Measurements from ENCODE around the gene HEPACAM2.

HEPACAM2 gene

GRCh38 chr7:93194386-93194785, 31.9 kb downstream of the HEPACAM2 start:
- H3K4me3 ChIP-seq (ENCODE audit: control insufficient read depth, low read depth, low read length), result no peak overlapping the region
- DNase-seq (ENCODE audit: low read depth), result peak; percentile 5
- TF ChIP-seq CTCF (IDR thresholded peaks at IDR 0.05; ENCODE audit: control insufficient read depth, insufficient read depth, low read depth, low read length, missing control alignments), result no peak

GRCh38 chr7:93188870-93189634, 37.2 kb downstream of the HEPACAM2 start:
- no peak for TF ChIP-seq CTCF (IDR thresholded peaks at IDR 0.05; ENCODE audit: control insufficient read depth, insufficient read depth, low read depth, low read length, missing control alignments)
- no peak for DNase-seq (ENCODE audit: low read depth)

GRCh38 chr7:93185303-93186027, 40.8 kb downstream of the HEPACAM2 start:
- TF ChIP-seq CTCF (IDR thresholded peaks at IDR 0.05; ENCODE audit: control insufficient read depth, insufficient read depth, low read depth, low read length, missing control alignments), result no peak
- no peak for DNase-seq (ENCODE audit: low read depth)
- no peak overlapping the region for H3K4me3 ChIP-seq (ENCODE audit: control insufficient read depth, low read depth, low read length)

More at GRCh38 chr7:93188870-93189634, 37.2 kb downstream of the HEPACAM2 start:
- H3K4me3 ChIP-seq (ENCODE audit: control insufficient read depth, low read depth, low read length), result no peak overlapping the region

- no peak for DNase-seq (ENCODE audit: low read depth)
- TF ChIP-seq CTCF (IDR thresholded peaks at IDR 0.05; ENCODE audit: control insufficient read depth, insufficient read depth, low read depth, low read length, missing control alignments), result no peak
- H3K4me3 ChIP-seq (ENCODE audit: control insufficient read depth, low read depth, low read length), result no peak overlapping the region
Measured at GRCh38 chr7:93179173-93179572, 47.1 kb downstream of the HEPACAM2 start.

- H3K4me3 ChIP-seq (ENCODE audit: control insufficient read depth, low read depth, low read length), result no peak overlapping the region
- DNase-seq (ENCODE audit: low read depth), result no peak
Measured at GRCh38 chr7:93178213-93178612, 48.1 kb downstream of the HEPACAM2 start.

More at GRCh38 chr7:93178213-93178612, 48.1 kb downstream of the HEPACAM2 start:
- no peak for TF ChIP-seq CTCF (IDR thresholded peaks at IDR 0.05; ENCODE audit: control insufficient read depth, insufficient read depth, low read depth, low read length, missing control alignments)
